GM18520 (cell line): ENCODE results near the gene CTSS.
"Not testable (repeated sequence)": the region's sequence is repeated elsewhere in the genome, so short reads cannot be mapped to it uniquely, and the experiment has no call there.

Source experiments
- ATAC-seq: cut with Tn5 transposase; IDR thresholded peaks from one replicate; pipeline ENCODE4 v1.9.1; 2021; ENCODE audit not compliant: unreplicated experiment

The CTSS gene

GRCh38 chr1:150765296-150765976, at the start of gene CTSS:
TSS of gene CTSS (minus strand) at chr1:150765778. CDS start at chr1:150764763, 1,015 bp downstream.
- ATAC-seq: peak; percentile 70

GRCh38 chr1:150813028-150813707, 47.6 kb upstream of the CTSS start:
- ATAC-seq: no peak

- no peak for ATAC-seq
These were observed 45.5 kb upstream of the CTSS start for GRCh38 chr1:150810958-150811659.

- ATAC-seq: no peak
These were observed 44.1 kb upstream of the CTSS start for GRCh38 chr1:150809651-150810050.

GRCh38 chr1:150808846-150809245, 43.3 kb upstream of the CTSS start:
- no peak for ATAC-seq

GRCh38 chr1:150808121-150808520, 42.5 kb upstream of the CTSS start, which contains the start of gene CTSK:
TSS of gene CTSK (minus strand) at chr1:150808260. CDS start at chr1:150806805, 1,455 bp downstream.
- ATAC-seq: no peak

- no peak for ATAC-seq
These were observed 41.9 kb upstream of the CTSS start for GRCh38 chr1:150807249-150808023.

- no peak for ATAC-seq
These were observed 40.3 kb upstream of the CTSS start for GRCh38 chr1:150805899-150806298.

GRCh38 chr1:150804671-150805070, 39.1 kb upstream of the CTSS start:
- ATAC-seq: no peak

- ATAC-seq: no peak
These were observed 33.5 kb upstream of the CTSS start for GRCh38 chr1:150799089-150799488.

- no peak for ATAC-seq
These were observed 32.9 kb upstream of the CTSS start for GRCh38 chr1:150798525-150798924.

- no peak for ATAC-seq
These were observed 30.8 kb upstream of the CTSS start for GRCh38 chr1:150796374-150796773.

GRCh38 chr1:150793778-150794177, 28.2 kb upstream of the CTSS start:
- ATAC-seq: not testable (repeated sequence)

- ATAC-seq: no peak
These were observed 27.6 kb upstream of the CTSS start for GRCh38 chr1:150793221-150793620.

- ATAC-seq: no peak
These were observed 26.0 kb upstream of the CTSS start for GRCh38 chr1:150791585-150791984.

- no peak for ATAC-seq
These were observed 23.8 kb upstream of the CTSS start for GRCh38 chr1:150789396-150789795.

- ATAC-seq: no peak
These were observed 23.4 kb upstream of the CTSS start for GRCh38 chr1:150788946-150789345.

- no peak for ATAC-seq
These were observed 21.9 kb upstream of the CTSS start for GRCh38 chr1:150787455-150787854.

- no peak for ATAC-seq
These were observed 14.9 kb upstream of the CTSS start for GRCh38 chr1:150780510-150780909.

- no peak for ATAC-seq
These were observed 12.8 kb upstream of the CTSS start for GRCh38 chr1:150778409-150778808.

GRCh38 chr1:150777544-150777943, 12.0 kb upstream of the CTSS start:
- ATAC-seq: no peak
